HT1080 (cell line): ENCODE results near the gene FAM43A. TPM values are rescaled to one million over a fixed set of nuclear protein-coding genes. Genes with fewer than 3 reads are reported as not detected.

ENCODE experiments used
- DNase-seq: peaks from one replicate; pipeline ENCODE4 v3.0.0-alpha.2; 2015; ENCODE audit warnings: low read depth
- total RNA-seq: library from RNA; depleted of rRNA; stranded (reverse); fragments of >200 nt; shearing (Covaris generic); gene quantifications from 2 replicates; pipeline ENCODE4 v1.2.3, GENCODE V29; 2014

FAM43A gene
- total RNA-seq, 1 experiment from 2014 or later, result 6.6 TPM

GRCh38 chr3:194675680-194676079, 10.0 kb upstream of the FAM43A start:
- DNase-seq, result no peak

- no peak for DNase-seq
Observed at GRCh38 chr3:194676471-194676870, 9.2 kb upstream of the FAM43A start.

- DNase-seq, result no peak
Observed at GRCh38 chr3:194680888-194681615, 4.6 kb upstream of the FAM43A start.

- no peak for DNase-seq
Observed at GRCh38 chr3:194682189-194682693, 3.4 kb upstream of the FAM43A start.

GRCh38 chr3:194682694-194683310, 2.9 kb upstream of the FAM43A start:
- peak; percentile 92 for DNase-seq

- DNase-seq, result no peak
Observed at GRCh38 chr3:194683380-194683779, 2.3 kb upstream of the FAM43A start.

- DNase-seq, result no peak
Observed at GRCh38 chr3:194685065-194685717, 492 bp upstream of the FAM43A start.

GRCh38 chr3:194686414-194686815, 732 bp downstream of the FAM43A start:
- no peak for DNase-seq

- no peak for DNase-seq
Observed at GRCh38 chr3:194686816-194687637, 1.3 kb downstream of the FAM43A start.

- DNase-seq, result no peak
Observed at GRCh38 chr3:194687638-194688199, 2.0 kb downstream of the FAM43A start.

GRCh38 chr3:194688200-194688740, 2.6 kb downstream of the FAM43A start:
- no peak for DNase-seq

- DNase-seq, result no peak
Observed at GRCh38 chr3:194688946-194689345, 3.3 kb downstream of the FAM43A start.

- peak; percentile 54 for DNase-seq
Observed at GRCh38 chr3:194689493-194689944, 3.8 kb downstream of the FAM43A start.

- peak; percentile 59 for DNase-seq
Observed at GRCh38 chr3:194690501-194691372, 5.1 kb downstream of the FAM43A start.

- DNase-seq, result no peak
Observed at GRCh38 chr3:194691481-194692283, 6.0 kb downstream of the FAM43A start.

GRCh38 chr3:194696702-194697101, 11.0 kb downstream of the FAM43A start:
- DNase-seq, result no peak

- DNase-seq, result no peak
Observed at GRCh38 chr3:194702545-194702944, 16.9 kb downstream of the FAM43A start.

GRCh38 chr3:194705227-194705626, 19.5 kb downstream of the FAM43A start:
- no peak for DNase-seq

GRCh38 chr3:194705761-194706160, 20.1 kb downstream of the FAM43A start:
- no peak for DNase-seq
